HepG2 (cell line): ENCODE data around the gene DIABLO. TPM values are rescaled to one million over a fixed set of nuclear protein-coding genes. Genes with fewer than 3 reads are reported as not detected.

Source experiments
- DNMT3B ChIP-seq: conservative IDR thresholded peaks from 2 replicates; pipeline ENCODE4 v1.6.1; 2016; ENCODE audit warnings: missing biosample characterization, control low read depth
- FOXK1 ChIP-seq: sonication (generic); formaldehyde crosslinking; IDR thresholded peaks from 2 replicates; pipeline ENCODE4 v1.4.0; 2020; ENCODE audit warnings: low read depth, missing genetic modification reagents, borderline replicate concordance
- HCFC1 ChIP-seq: fragments of 150-350 bp; IDR thresholded peaks from 2 replicates; pipeline ENCODE4 v1.6.1; 2014; ENCODE audit warnings: low read depth, low read length
- HNRNPH1 ChIP-seq: fragments of 200-400 bp; formaldehyde crosslinking; optimal IDR thresholded peaks from 2 replicates; pipeline ENCODE3; 2017; ENCODE audit warnings: mild to moderate bottlenecking, low read depth, low read length
- IKZF5 ChIP-seq: IDR thresholded peaks from 2 replicates; pipeline ENCODE4 v1.6.1; 2018; ENCODE audit warnings: missing genetic modification reagents, mild to moderate bottlenecking, missing compliant biosample characterization
- KLF6 ChIP-seq: IDR thresholded peaks from 2 replicates; pipeline ENCODE4 v1.8.0; 2016; ENCODE audit warnings: missing biosample characterization, missing genetic modification reagents
- MAFF ChIP-seq: IDR thresholded peaks from 2 replicates; pipeline ENCODE4 v1.6.1; 2011; ENCODE audit warnings: low read depth, low read length, improper control_type of control experiment
- MATR3 ChIP-seq: sonication (generic); formaldehyde crosslinking; IDR thresholded peaks from 2 replicates; pipeline ENCODE4 v1.4.0; 2020; ENCODE audit warnings: missing genetic modification reagents
- MED1 ChIP-seq: sonication (generic); formaldehyde crosslinking; IDR thresholded peaks from 2 replicates; pipeline ENCODE4 v1.4.0; 2020; ENCODE audit warnings: missing genetic modification reagents
- RARA ChIP-seq: IDR thresholded peaks from 2 replicates; pipeline ENCODE4 v1.6.1; 2016; ENCODE audit warnings: missing genetic modification reagents, missing compliant biosample characterization
- THAP9 ChIP-seq: sonication (generic); formaldehyde crosslinking; IDR thresholded peaks from 2 replicates; pipeline ENCODE4; 2020; ENCODE audit warnings: missing genetic modification reagents, mild to moderate bottlenecking, borderline replicate concordance
- ZBTB4 ChIP-seq: sonication (generic); formaldehyde crosslinking; IDR thresholded peaks from 2 replicates; pipeline ENCODE4 v1.4.0; 2020; ENCODE audit warnings: missing genetic modification reagents, mild to moderate bottlenecking, borderline replicate concordance
- ZBTB7B ChIP-seq: sonication (generic); formaldehyde crosslinking; IDR thresholded peaks from 2 replicates; pipeline ENCODE4 v1.4.0; 2020; ENCODE audit warnings: missing genetic modification reagents
- ZMAT5 ChIP-seq: sonication (generic); formaldehyde crosslinking; IDR thresholded peaks from 2 replicates; pipeline ENCODE4 v1.5.0; 2020; ENCODE audit warnings: mild to moderate bottlenecking, low read depth, missing genetic modification reagents, borderline replicate concordance
- ZNF205 ChIP-seq: IDR thresholded peaks from 2 replicates; pipeline ENCODE4 v1.6.1; 2018; ENCODE audit warnings: missing biosample characterization, missing genetic modification reagents
- ZNF224 ChIP-seq: sonication (generic); formaldehyde crosslinking; IDR thresholded peaks from 2 replicates; pipeline ENCODE4 v1.5.0; 2020; ENCODE audit warnings: mild to moderate bottlenecking, missing genetic modification reagents
- ZNF709 ChIP-seq: sonication (generic); formaldehyde crosslinking; IDR thresholded peaks from 2 replicates; pipeline ENCODE4 v1.5.0; 2020; ENCODE audit warnings: mild to moderate bottlenecking, missing genetic modification reagents
- ZNF792 ChIP-seq: IDR thresholded peaks from 2 replicates; pipeline ENCODE4 v1.6.1; 2016
- ZSCAN20 ChIP-seq: sonication (generic); formaldehyde crosslinking; IDR thresholded peaks from 2 replicates; pipeline ENCODE4 v1.4.0; 2020; ENCODE audit warnings: missing genetic modification reagents, mild to moderate bottlenecking, borderline replicate concordance
- polyA plus RNA-seq, 8 experiments: library from polyadenylated mRNA; depleted of rRNA in 3 of 8; stranded (reverse) in 7 of 8; unstranded in 1 of 8; fragments of >200 nt; fragmentation: Illumina TruSeq in 4 of 8; extraction: Trizol in 4 of 8; gene quantifications; 2 replicates each; pipeline versions ENCODE4 v1.2.1 to v1.2.3, GENCODE V29; 2011 to 2016; ENCODE audit warnings: low read depth in 4 of 8, missing spikeins in 1 of 8, mixed read lengths in 1 of 8; ENCODE audit not compliant: insufficient read depth in 1 of 8
- total RNA-seq, 5 experiments: library from RNA; depleted of rRNA; stranded (reverse); fragments of >200 nt; fragmentation: Illumina TruSeq; extraction: Trizol; gene quantifications; 2 replicates each; pipeline ENCODE4 v1.2.3, GENCODE V29; 2016; ENCODE audit warnings: low read depth in 1 of 5

The DIABLO gene
- total and polyA plus RNA-seq, 2 of the 13 experiments (the other 11 are each of a cell fraction or from before 2014, with no cell fraction given) = 20.7 to 70.9 TPM

GRCh38 chr12:122266230-122266901, 40.5 kb upstream of the DIABLO start, which contains the start of gene VPS33A (continued):
- TF ChIP-seq IKZF5 (CRISPR knock-in tag) (peak; percentile 90), ZNF709 (CRISPR knock-in tag) (peak; percentile 88), FOXK1 (CRISPR knock-in tag) (peak; percentile 95; the same call in 1 of the 2 replicates), MAFF (no peak), ZNF224 (0 out of 2 replicates have a peak, but pooled peaks have one; percentile 61), ZMAT5 (CRISPR knock-in tag) (no peak), RARA (no peak), ZBTB7B (0 out of 2 replicates have a peak, but pooled peaks have one; percentile 38), MED1 (CRISPR knock-in tag) (peak; percentile 75), ZSCAN20 (0 out of 2 replicates have a peak, but pooled peaks have one; percentile 78), ZNF205 (no peak; the same call in none of the 2 replicates), HCFC1 (peak; percentile 72), MATR3 (CRISPR knock-in tag) (no peak), THAP9 (CRISPR knock-in tag) (peak; percentile 96), KLF6 (CRISPR knock-in tag) (peak; percentile 78), ZBTB4 (CRISPR knock-in tag) (0 out of 2 replicates have a peak, but pooled peaks have one; percentile 32), DNMT3B (no peak), ZNF792 (CRISPR knock-in tag) (peak; percentile 89), HNRNPH1 (peak; percentile 97)
